ENCODE results near the gene GTPBP8. TPM values are rescaled to one million over a fixed set of nuclear protein-coding genes. Genes with fewer than 3 reads are reported as not detected.
"Not testable (repeated sequence)": the region's sequence is repeated elsewhere in the genome, so short reads cannot be mapped to it uniquely, and the experiment has no call there.

The GTPBP8 gene
- total RNA-seq, 2 experiments from 2014 or later, result 27.7 to 28.2 TPM

DNA sequence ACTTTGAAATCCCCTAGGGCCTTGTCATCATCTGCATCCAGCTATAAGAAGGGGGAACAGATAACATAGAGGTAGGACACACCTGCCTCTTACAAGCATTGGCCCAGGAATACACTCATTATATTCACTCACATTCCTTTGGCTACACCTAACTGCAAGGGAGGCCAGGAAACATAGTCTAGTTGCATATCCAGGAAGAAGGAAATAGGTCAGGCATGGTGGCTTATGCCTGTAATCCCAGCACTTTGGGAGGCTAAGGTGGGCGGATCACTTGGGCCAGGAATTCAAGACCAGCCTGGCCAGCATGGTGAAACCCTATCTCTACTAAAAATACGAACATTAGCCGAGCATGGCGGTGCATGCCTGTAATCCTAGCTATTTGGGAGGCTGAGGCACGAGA lies 48.8 kb downstream of the GTPBP8 start:
- DNase-seq, result no peak
- POLR2A ChIA-PET, result no interaction called here
- no peaks in the 10 kb centered on the region for H3K36me3 Mint-ChIP-seq (ENCODE audit: low read depth)
- H3K9me3 Mint-ChIP-seq, result no peaks in the 10 kb centered on the region
- H3K4me1 Mint-ChIP-seq, result no peaks in the 10 kb centered on the region
- no peak overlapping the region for H3K4me3 Mint-ChIP-seq
- CTCF ChIA-PET, result no interaction called here
- H3K27me3 Mint-ChIP-seq, result no peaks in the 10 kb centered on the region
- no peak overlapping the region for H3K27ac Mint-ChIP-seq

DNA sequence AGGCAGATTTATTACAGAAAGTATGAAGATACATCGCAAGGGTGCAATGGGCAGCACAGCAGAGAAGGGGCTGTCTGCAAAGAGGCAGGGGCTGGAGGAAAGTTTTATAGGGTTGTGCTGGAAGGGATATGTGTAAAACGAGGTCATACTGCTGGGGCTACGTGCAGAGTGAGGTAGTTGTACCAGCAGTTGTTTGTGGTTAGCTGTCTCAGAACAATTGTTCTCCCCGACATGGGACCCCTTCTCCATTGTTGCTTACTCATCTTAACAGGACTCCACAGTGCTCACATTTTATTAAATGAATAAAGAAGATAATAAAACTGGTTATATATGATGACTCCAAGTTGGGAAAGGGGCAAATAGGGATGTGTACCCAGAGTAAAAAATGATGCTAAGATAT lies 49.4 kb downstream of the GTPBP8 start:
- Mint-ChIP-seq H3K4me3 (no peak overlapping the region), H3K9me3 (peaks cover 2% of the 10 kb centered on the region), H3K27ac (no peak overlapping the region), H3K27me3 (no peaks in the 10 kb centered on the region), H3K4me1 (no peaks in the 10 kb centered on the region), H3K36me3 (ENCODE audit: low read depth) (no peaks in the 10 kb centered on the region)
- ChIA-PET CTCF (no interaction called here), POLR2A (no interaction called here)
- no peak for DNase-seq

DNA sequence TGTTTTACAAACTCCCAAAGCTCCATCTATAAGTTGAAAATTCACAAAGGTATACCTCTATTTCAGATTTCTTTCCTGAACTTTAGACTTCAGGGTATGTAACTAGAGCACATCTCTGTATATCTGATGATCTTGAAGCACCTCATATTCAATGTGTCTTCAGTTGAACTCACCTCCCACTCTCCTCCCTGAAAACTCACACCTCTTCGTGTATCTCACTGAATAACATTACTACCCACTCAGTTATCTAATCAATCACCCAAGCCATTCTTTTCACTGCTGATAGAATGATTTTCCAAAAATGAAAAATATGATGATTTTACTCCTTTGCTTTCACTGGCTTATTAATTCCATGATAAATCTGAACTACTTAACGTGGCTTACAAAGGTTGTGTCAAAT lies 52.9 kb downstream of the GTPBP8 start:
- H3K4me3 Mint-ChIP-seq, result no peak overlapping the region
- H3K27ac Mint-ChIP-seq, result no peak overlapping the region
- no peaks in the 10 kb centered on the region for H3K4me1 Mint-ChIP-seq
- H3K27me3 Mint-ChIP-seq, result no peaks in the 10 kb centered on the region
- peaks cover 3% of the 10 kb centered on the region for H3K9me3 Mint-ChIP-seq
- ChIA-PET POLR2A (no interaction called here), CTCF (interaction anchor here (1.4 kb wide), 1 partner anchor 9 kb away, joined by 4 read pairs; no protein-coding TSS in a partner anchor)
- DNase-seq, result no peak
- H3K36me3 Mint-ChIP-seq (ENCODE audit: low read depth), result peaks cover 3% of the 10 kb centered on the region

- H3K4me3 Mint-ChIP-seq; H3K9me3 Mint-ChIP-seq; H3K36me3 Mint-ChIP-seq (ENCODE audit: low read depth); DNase-seq; H3K4me1 Mint-ChIP-seq; POLR2A ChIA-PET; H3K27me3 Mint-ChIP-seq; H3K27ac Mint-ChIP-seq; CTCF ChIA-PET: not testable (repeated sequence)
Measured at GRCh38 chr3:113046186-113046965, 55.6 kb downstream of the GTPBP8 start.

- no peaks in the 10 kb centered on the region for H3K27me3 Mint-ChIP-seq
- peaks cover 3% of the 10 kb centered on the region for H3K4me1 Mint-ChIP-seq
- H3K27ac Mint-ChIP-seq, result no peak overlapping the region
- ChIA-PET POLR2A (no interaction called here), CTCF (interaction anchor here (0.6 to 2.6 kb wide), 6 partner anchors 15 to 238 kb away, joined by 3 to 17 read pairs (median 4); a partner anchor contains a TSS)
- no peaks in the 10 kb centered on the region for H3K9me3 Mint-ChIP-seq
- peaks cover 3% of the 10 kb centered on the region for H3K36me3 Mint-ChIP-seq (ENCODE audit: low read depth)
- peak; percentile 89 for DNase-seq
- no peak overlapping the region for H3K4me3 Mint-ChIP-seq
Measured at GRCh38 chr3:113051302-113051711, 60.5 kb downstream of the GTPBP8 start.

Other genes starting within 250 kb of the GTPBP8 start
- gene CD200R1L, start 144.1 kb upstream of the GTPBP8 start, total RNA-seq, result not detected
- gene CD200R1, start 15.9 kb upstream of the GTPBP8 start, total RNA-seq, result 10 to 100 TPM; 17.6 to 18.1 TPM
- gene BOC, start 220.6 kb downstream of the GTPBP8 start, total RNA-seq, result not detected

Data from activated CD4-positive, alpha-beta memory T cell treated with anti-CD3 and anti-CD28 coated beads, Interleukin-2, amount 10 ng/mL, durations not matched to agents 7 days and 5 days (primary cell).